ENCODE results near the gene ATP1A2. TPM values are rescaled to one million over a fixed set of nuclear protein-coding genes. Genes with fewer than 3 reads are reported as not detected.

ATP1A2 gene
- total and polyA plus RNA-seq, 10 of the 15 experiments (the other 5 are each of a cell fraction or from before 2014, with no cell fraction given), result 0.15 TPM; not detected in 9

DNA sequence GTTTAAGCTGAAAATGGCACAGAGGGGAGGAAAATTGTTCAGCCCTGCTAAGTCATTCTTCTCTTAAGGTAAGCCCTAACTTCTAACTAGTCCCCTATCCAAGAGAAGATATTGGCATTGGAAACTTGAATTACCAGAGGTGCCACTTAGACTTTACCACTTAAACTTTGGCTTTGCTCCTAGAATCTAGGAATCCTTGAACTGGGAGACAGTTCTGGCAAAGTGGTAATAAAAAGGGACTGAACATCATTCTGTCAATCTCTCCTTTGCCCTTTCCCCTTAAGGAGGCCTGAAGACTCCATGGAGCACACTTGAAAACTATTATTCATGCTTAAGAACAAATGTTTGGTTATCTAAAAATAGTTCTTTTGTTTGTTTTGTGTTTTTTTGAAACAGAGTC, 44.3 kb downstream of the ATP1A2 start (continued):
- no peak for TF ChIP-seq SREBF1 (IDR thresholded peaks at IDR 0.05; ENCODE audit: low read length)
- no peak for TF ChIP-seq ZNF274 (IDR thresholded peaks at IDR 0.05; ENCODE audit: insufficient read depth, insufficient read length)

DNA sequence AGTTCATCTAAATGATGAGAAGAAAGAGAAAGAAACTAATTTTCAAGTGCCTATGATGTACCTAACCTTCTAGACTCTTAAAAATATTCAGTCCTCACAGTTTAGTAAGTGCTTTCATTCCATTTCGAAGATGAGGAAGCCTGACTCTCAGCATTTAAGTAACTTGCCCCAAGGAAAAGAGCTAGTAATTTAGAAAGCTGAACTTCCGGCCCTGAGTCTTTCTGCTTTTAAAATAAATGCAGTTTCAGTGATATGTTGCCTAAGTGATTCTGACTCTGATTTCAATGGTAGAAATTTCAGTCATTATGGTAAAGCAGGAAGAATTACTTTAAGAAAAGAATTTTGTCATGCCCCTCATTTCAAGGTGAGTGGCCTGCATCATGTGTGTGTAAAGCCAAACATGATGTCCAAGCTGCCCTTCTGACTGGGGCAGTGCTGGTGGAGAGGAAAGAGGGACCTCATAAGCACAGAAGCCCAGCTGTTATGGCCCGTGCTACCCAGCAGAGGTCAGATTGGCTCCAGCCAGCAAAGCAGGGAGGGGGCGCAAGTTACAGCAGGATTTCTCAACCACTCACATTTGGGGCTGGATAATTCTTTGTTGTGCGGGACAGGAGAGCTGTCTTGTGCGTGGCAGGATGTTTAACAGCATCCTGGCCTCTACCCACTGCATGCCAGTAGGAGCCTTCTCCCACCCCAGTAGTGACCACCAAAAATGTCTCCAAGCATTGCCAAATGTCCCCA, 46.6 kb downstream of the ATP1A2 start:
- ATAC-seq, result peak; percentile 92
- Histone ChIP-seq H3K9me3 (replicated peaks; ENCODE audit: control insufficient read depth, insufficient read depth, low read length) (no peaks in the 10 kb centered on the region), H3K27ac (ENCODE audit: control insufficient read depth, insufficient read depth) (no peak overlapping the region), H3K9ac (ENCODE audit: control insufficient read depth, insufficient read depth, low read length) (no peak overlapping the region), H3K4me1 (ENCODE audit: control insufficient read depth, insufficient read depth, low read length) (peaks cover 17% of the 10 kb centered on the region), H3K4me2 (ENCODE audit: control insufficient read depth, insufficient read depth) (peak overlapping the region; percentile 73), H4K20me1 (ENCODE audit: control insufficient read depth, insufficient read depth) (no peaks in the 10 kb centered on the region), H3K27me3 (replicated peaks in 1 of 2; ENCODE audit: control insufficient read depth in 2 of 2, insufficient read depth in 2 of 2, low read length in 1 of 2) (no peaks in the 10 kb centered on the region; a peak in 1 of 4 replicates), H2AFZ (ENCODE audit: control insufficient read depth, low read depth, low read length) (peak overlapping the region; percentile 10; the same call in 1 of the 2 replicates), H3K79me2 (ENCODE audit: control insufficient read depth, insufficient read depth, low read length) (no peaks in the 10 kb centered on the region), H3K36me3 (ENCODE audit: control insufficient read depth in 2 of 2, insufficient read depth in 2 of 2, low read length in 1 of 2) (no peaks in the 10 kb centered on the region), H3K4me3 (no peak overlapping the region)
- no peak for DNase-seq (ENCODE audit: low read depth, low spot score)
- ChIA-PET CTCF (interaction anchor here (0.6 to 4.0 kb wide), 12 partner anchors 17 to 217 kb away, joined by 3 to 26 read pairs (median 4); no protein-coding TSS in a partner anchor), SMC1A (ENCODE audit: uncharacterized antibody, unreplicated experiment) (interaction anchor here (0.6 to 1.9 kb wide), 12 partner anchors 14 to 214 kb away, joined by 3 to 13 read pairs (median 4); partner anchors contain the start of gene PEX19), POLR2A (no interaction called here), RAD21 (ENCODE audit: unreplicated experiment) (interaction anchor here (0.5 to 2.0 kb wide), 7 partner anchors 16 to 214 kb away, joined by 3 to 4 read pairs (median 4); no protein-coding TSS in a partner anchor)
- TF ChIP-seq NBN (IDR thresholded peaks at IDR 0.05), result no peak
- peak; percentile 11; the same call in 1 of the 2 replicates for TF ChIP-seq YY1 (IDR thresholded peaks at IDR 0.05; ENCODE audit: low read depth, low read length)
- peak; percentile 51 to 63 (median 60); a peak in 5 of 6 replicates for TF ChIP-seq CTCF (IDR thresholded peaks at IDR 0.05 in 2 of 3, conservative IDR thresholded peaks at IDR 0.05 in 1 of 3; ENCODE audit: control insufficient read depth in 2 of 3, extremely low read depth in 1 of 3, insufficient read depth in 1 of 3, low read depth in 3 of 3, low read length in 3 of 3)
- TF ChIP-seq ETV6 (conservative IDR thresholded peaks at IDR 0.05 in 1 of 2, IDR thresholded peaks at IDR 0.05 in 1 of 2; ENCODE audit: borderline replicate concordance in 1 of 2, low read depth in 1 of 2), result peak in 1 of 2 experiments; percentile 71; a peak in 1 of 4 replicates
- TF ChIP-seq ZNF24 (IDR thresholded peaks at IDR 0.05), result no peak
- no peak for TF ChIP-seq MXI1 (IDR thresholded peaks at IDR 0.05; ENCODE audit: low read depth, low read length)
- 0 out of 2 replicates have a peak, but pooled peaks have one; percentile 30 for TF ChIP-seq SMARCA5 (IDR thresholded peaks at IDR 0.05)
- TF ChIP-seq RAD21 (IDR thresholded peaks at IDR 0.05; ENCODE audit: insufficient read depth, low read depth, low read length), result peak; percentile 72
- TF ChIP-seq SMC3 (IDR thresholded peaks at IDR 0.05; ENCODE audit: borderline replicate concordance, low read length), result peak; percentile 37; the same call in 1 of the 2 replicates
- no peak for FAIRE-seq
- intact Hi-C loops (cut with micrococcal nuclease; ENCODE audit: unreplicated experiment), result no loop called here
- in situ Hi-C loops (cut with MboI), result no loop called here
- WGBS (ENCODE audit: insufficient coverage, insufficient replicate concordance, low lambda C conversion rate, missing lambda C conversion rate), result 48% methylated on average over 6 of the region's 6 CpGs
- no TSS peak for BruUV-seq (replicated peaks)
